Left renal pelvis (tissue), 4 donors: Measurements from ENCODE around the gene MFSD12. TPM values are rescaled to one million over a fixed set of nuclear protein-coding genes. Genes with fewer than 3 reads are reported as not detected.

Experiments used
- DNase-seq, 4 donors: peaks; one replicate each; pipeline ENCODE4 v3.0.0-alpha.2; 2013; ENCODE audit warnings: low read depth in 4 of 4, low spot score in 3 of 4
- polyA plus RNA-seq, 4 donors: library from polyadenylated mRNA; unstranded; fragments of 120-200 nt; gene quantifications; one replicate each; pipeline ENCODE4 v1.2.1, GENCODE V29; 2013; ENCODE audit not compliant: insufficient read length in 4 of 4

MFSD12 gene
- 10 to 100 TPM; 31.5 to 68.4 (median 49.5) TPM for polyA plus RNA-seq

- peak; percentile 77 to 88 (median 83) for DNase-seq
Measured at GRCh38 chr19:3557461-3558248, at the start of gene MFSD12. MFSD12 (minus strand) TSS chr19:3557586; CDS start chr19:3557403, 183 bp downstream.

GRCh38 chr19:3606690-3607289 is 49.4 kb upstream of the MFSD12 start, which contains the start of gene TBXA2R:
TBXA2R (minus strand) TSS chr19:3606875; CDS start chr19:3600634, 6,241 bp downstream.
- no peak for DNase-seq

GRCh38 chr19:3606174-3606689 is 48.8 kb upstream of the MFSD12 start:
- no peak for DNase-seq

GRCh38 chr19:3605770-3606169 is 48.4 kb upstream of the MFSD12 start:
- DNase-seq = no peak

GRCh38 chr19:3605361-3605760 is 48.0 kb upstream of the MFSD12 start:
- DNase-seq = no peak

- no peak for DNase-seq
Measured at GRCh38 chr19:3604987-3605343, 47.6 kb upstream of the MFSD12 start.

GRCh38 chr19:3604227-3604986 is 47.0 kb upstream of the MFSD12 start:
- no peak for DNase-seq

- DNase-seq = no peak
Measured at GRCh38 chr19:3603121-3603811, 45.9 kb upstream of the MFSD12 start.

GRCh38 chr19:3601021-3601420 is 43.6 kb upstream of the MFSD12 start:
- no peak for DNase-seq

GRCh38 chr19:3599776-3600187 is 42.4 kb upstream of the MFSD12 start:
- DNase-seq = no peak

GRCh38 chr19:3595521-3596061 is 38.2 kb upstream of the MFSD12 start:
- DNase-seq = no peak

- no peak for DNase-seq
Measured at GRCh38 chr19:3593156-3593555, 35.8 kb upstream of the MFSD12 start.

- no peak for DNase-seq
Measured at GRCh38 chr19:3591876-3592613, 34.7 kb upstream of the MFSD12 start.

GRCh38 chr19:3590991-3591659 is 33.7 kb upstream of the MFSD12 start:
- DNase-seq = no peak

GRCh38 chr19:3589949-3590348 is 32.6 kb upstream of the MFSD12 start:
- no peak for DNase-seq

GRCh38 chr19:3589439-3589838 is 32.1 kb upstream of the MFSD12 start:
- no peak for DNase-seq

GRCh38 chr19:3586707-3587346 is 29.4 kb upstream of the MFSD12 start:
- no peak for DNase-seq

GRCh38 chr19:3586127-3586626 is 28.8 kb upstream of the MFSD12 start:
- no peak for DNase-seq
